Erythroblast (primary cell): Measurements from ENCODE around the gene MECR.

Experiments used
- DNase-seq, 2 experiments: peaks; one replicate each; lab custom pipeline; 2025; lab: John Stamatoyannopoulos, UW
- GATA1 ChIP-seq: IDR thresholded peaks from 2 replicates; pipeline ENCODE4 v1.6.1; 2011; ENCODE audit warnings: low read depth, mild to moderate bottlenecking, control low read depth, low read length, moderate library complexity
- POLR2A ChIP-seq: IDR thresholded peaks from 2 replicates; pipeline ENCODE4 v1.6.1; 2011; ENCODE audit warnings: mild to moderate bottlenecking, low read length

The MECR gene

DNA sequence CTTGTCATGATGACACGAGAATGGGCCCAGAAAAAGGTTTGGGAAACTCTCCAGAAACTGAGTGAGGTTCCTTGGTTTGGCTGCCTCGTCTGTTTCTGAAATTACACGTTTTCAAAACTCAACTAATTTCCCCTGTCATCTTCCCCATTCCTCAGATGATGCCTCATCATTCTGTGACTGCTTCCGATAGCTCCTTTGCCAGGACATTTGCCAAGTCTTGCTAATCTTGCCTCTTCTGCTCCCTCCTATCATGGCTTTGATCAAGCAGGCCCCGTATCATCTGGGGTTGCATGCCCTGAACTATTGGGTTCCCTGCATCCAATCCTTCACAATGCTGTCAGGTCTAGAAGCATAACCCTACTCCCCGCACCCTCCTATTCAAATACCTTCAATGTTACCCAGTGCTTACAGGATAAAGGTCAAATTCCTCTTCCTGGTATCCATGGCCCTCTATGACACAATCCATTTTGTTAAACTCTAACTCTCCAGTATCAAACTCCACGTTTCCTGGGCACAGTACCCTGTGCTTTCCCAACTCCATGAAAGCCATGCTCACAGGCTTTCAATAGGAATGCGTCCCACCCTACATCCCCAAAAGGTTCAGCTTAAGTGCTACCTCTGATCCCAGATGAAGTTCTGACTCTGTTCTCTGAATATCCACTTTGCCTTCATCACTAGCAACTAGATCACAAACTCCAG is 84.8 kb downstream of the MECR start:
- peak; percentile 89 to 92 for DNase-seq
- no peak for TF ChIP-seq GATA1
- no peak for TF ChIP-seq POLR2A

DNA sequence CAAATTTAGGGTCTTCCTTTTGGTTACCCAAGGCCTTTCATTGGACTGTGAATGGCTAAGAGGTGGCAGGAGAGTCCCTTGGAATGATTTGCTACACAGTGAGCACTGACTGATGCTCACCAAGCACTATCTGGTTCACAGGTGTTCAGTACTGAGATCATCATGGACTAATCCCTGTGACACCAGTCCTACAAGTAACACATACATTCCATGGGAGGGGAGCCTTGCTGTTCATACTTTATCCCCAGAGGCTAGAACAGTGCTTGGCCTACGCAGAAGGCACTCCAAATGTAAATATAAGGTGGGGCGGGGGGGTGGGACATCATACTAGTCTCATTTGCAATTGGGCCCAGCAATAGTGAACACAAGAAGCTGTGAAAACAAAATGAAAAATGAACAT is 86.6 kb downstream of the MECR start:
- TF ChIP-seq GATA1 = no peak
- no peak for TF ChIP-seq POLR2A
- DNase-seq = no peak

DNA sequence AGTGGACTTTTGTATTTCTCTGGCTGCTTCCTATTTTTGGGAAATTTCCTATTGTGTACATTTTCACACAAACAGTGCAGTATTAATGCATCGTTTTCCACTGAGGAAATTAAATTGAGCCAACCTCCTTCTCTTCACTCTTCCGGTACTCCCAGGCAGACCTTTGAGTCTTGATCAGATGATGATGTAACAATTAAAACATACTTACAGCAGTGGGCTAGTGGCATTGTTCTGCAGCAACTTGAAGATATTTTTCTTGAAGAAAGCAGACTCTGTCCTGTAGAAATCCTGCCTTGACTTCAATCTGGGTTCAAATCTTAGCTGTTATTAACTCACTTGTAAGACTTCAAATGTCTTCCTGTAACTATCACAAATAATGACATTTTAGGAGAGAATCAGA is 88.0 kb downstream of the MECR start:
- TF ChIP-seq GATA1 (no peak), POLR2A (no peak)

More for the DNA sequence above, 88.0 kb downstream of the MECR start:
- no peak for DNase-seq
